RWPE2 (cell line): ENCODE measurements around the gene SDSL.
A peak's percentile ranks its signal among the peaks of the same experiment; 100 is the strongest.

Experiments
- ATAC-seq: fragments of 200-7000 bp; cut with Tn5 transposase; 3 replicates; pipeline ENCODE4 v1.9.1; 2021; ENCODE audit warnings: low read depth
- DNase-seq: peaks from one replicate; pipeline ENCODE4 v3.0.0-alpha.2; 2020; ENCODE audit warnings: low spot score
- H3K27ac ChIP-seq: fragments of 450-650 bp; 2 replicates; pipeline ENCODE4 v1.5.1; 2017; ENCODE audit warnings: mild to moderate bottlenecking; ENCODE audit not compliant: poor library complexity, severe bottlenecking
- H3K27me3 ChIP-seq: fragments of 250-450 bp; sonication (Bioruptor Pico); 2 replicates; pipeline ENCODE4 v1.5.1; 2021; ENCODE audit warnings: mild to moderate bottlenecking, moderate library complexity; ENCODE audit not compliant: insufficient read depth, poor library complexity, severe bottlenecking
- H3K36me3 ChIP-seq: fragments of 250-450 bp; sonication (Bioruptor Pico); 2 replicates; pipeline ENCODE4 v1.5.1; 2020; ENCODE audit warnings: low read depth, mild to moderate bottlenecking, moderate library complexity
- H3K4me1 ChIP-seq: fragments of 250-450 bp; sonication (Bioruptor Pico); 2 replicates; pipeline ENCODE4 v1.5.1; 2021; ENCODE audit warnings: mild to moderate bottlenecking, moderate library complexity; ENCODE audit not compliant: insufficient read depth, poor library complexity, severe bottlenecking
- H3K4me3 ChIP-seq: fragments of 250-450 bp; sonication (Bioruptor Pico); 2 replicates; pipeline ENCODE4 v1.5.1; 2021; ENCODE audit warnings: mild to moderate bottlenecking, moderate library complexity; ENCODE audit not compliant: severe bottlenecking
- H3K9me3 ChIP-seq: fragments of 250-450 bp; sonication (Bioruptor Pico); 2 replicates; pipeline ENCODE4 v1.5.1; 2021; ENCODE audit warnings: mild to moderate bottlenecking, moderate library complexity; ENCODE audit not compliant: severe bottlenecking
- CTCF ChIP-seq: fragments of 450-650 bp; IDR thresholded peaks from one replicate; pipeline ENCODE4 v1.5.1; 2017; ENCODE audit warnings: mild to moderate bottlenecking, moderate library complexity; ENCODE audit not compliant: poor library complexity, severe bottlenecking

Gene SDSL

DNA sequence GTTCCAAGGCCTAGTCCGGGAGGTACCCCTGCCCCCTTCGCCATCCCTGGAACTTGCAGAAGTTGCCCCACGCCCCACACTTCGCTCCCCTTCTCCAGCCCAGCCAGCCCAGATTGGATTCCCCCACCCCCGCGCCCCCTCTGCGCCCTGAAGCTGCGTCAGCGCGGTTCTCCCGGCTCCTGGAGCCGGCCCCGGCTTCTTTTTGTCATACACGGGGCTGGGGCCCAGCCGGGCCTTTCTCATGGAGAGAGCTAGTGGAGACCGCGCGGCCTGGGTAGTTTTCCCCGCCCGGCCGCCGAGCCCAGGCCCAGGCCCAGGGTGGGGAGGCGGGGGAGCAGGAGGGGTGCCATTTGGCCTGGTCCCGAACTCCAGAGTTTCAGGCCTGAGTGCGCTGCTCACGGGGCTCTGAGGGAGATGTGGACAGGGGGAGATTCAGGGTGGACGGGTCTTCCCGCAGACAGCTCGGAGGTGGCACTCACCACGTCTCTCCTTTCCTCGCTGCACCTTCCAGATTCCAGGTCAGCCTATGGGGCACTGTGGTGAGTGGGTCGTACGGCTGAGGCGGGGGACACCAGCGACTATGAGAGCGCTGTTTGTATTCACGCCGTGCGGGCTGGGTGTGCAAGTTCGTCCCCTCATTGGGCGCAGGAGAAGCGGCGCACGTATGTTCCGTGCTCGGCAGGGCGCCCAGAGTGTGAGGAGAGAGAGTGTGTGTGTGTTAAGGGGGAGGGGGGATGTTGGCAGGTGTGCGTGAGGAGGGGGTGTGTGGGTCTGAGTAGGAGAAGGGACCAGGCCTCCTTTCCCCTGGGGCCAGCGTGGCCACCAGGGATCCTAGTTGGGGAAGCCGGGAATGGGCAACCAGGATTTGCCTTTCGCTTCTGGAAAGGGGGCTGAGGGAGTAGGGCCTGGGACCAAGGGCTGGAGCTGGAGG, 50.3 kb downstream of the SDSL start:
- TF ChIP-seq CTCF = no peak
- ATAC-seq (no peak), DNase-seq (no peak)
- no peaks in the 10 kb centered on the region for H3K36me3 ChIP-seq
- H3K4me1 ChIP-seq = no peaks in the 10 kb centered on the region
- no peak overlapping the region for H3K4me3 ChIP-seq
- no peak overlapping the region for H3K27ac ChIP-seq
- H3K27me3 ChIP-seq = peaks cover 93% of the 10 kb centered on the region
- H3K9me3 ChIP-seq = no peaks in the 10 kb centered on the region

GRCh38 chr12:113473400-113473799, 51.2 kb downstream of the SDSL start:
- no peaks in the 10 kb centered on the region for H3K4me1 ChIP-seq
- no peak overlapping the region for H3K27ac ChIP-seq
- no peaks in the 10 kb centered on the region for H3K9me3 ChIP-seq
- DNase-seq = no peak
- no peaks in the 10 kb centered on the region for H3K36me3 ChIP-seq
- no peak overlapping the region for H3K4me3 ChIP-seq
- no peak for TF ChIP-seq CTCF
- no peak for ATAC-seq
- peaks cover 93% of the 10 kb centered on the region for H3K27me3 ChIP-seq

- Histone ChIP-seq H3K4me1 (no peaks in the 10 kb centered on the region), H3K27ac (no peak overlapping the region), H3K36me3 (no peaks in the 10 kb centered on the region), H3K4me3 (no peak overlapping the region), H3K27me3 (peaks cover 93% of the 10 kb centered on the region), H3K9me3 (no peaks in the 10 kb centered on the region)
- TF ChIP-seq CTCF = no peak
- DNase-seq (no peak), ATAC-seq (peak; percentile 56)
These were observed 51.8 kb downstream of the SDSL start for GRCh38 chr12:113473942-113474341.

GRCh38 chr12:113474635-113475436, 52.7 kb downstream of the SDSL start:
- Histone ChIP-seq H3K4me3 (no peak overlapping the region), H3K4me1 (no peaks in the 10 kb centered on the region), H3K9me3 (no peaks in the 10 kb centered on the region), H3K27ac (no peak overlapping the region), H3K36me3 (no peaks in the 10 kb centered on the region), H3K27me3 (peaks cover 93% of the 10 kb centered on the region)
- no peak for DNase-seq
- no peak for TF ChIP-seq CTCF
- ATAC-seq = no peak
